Measurements from ENCODE around the gene GPX3.

Gene GPX3

GRCh38 chr5:151054709-151055108, 34.3 kb downstream of the GPX3 start:
- Histone ChIP-seq H3K4me3 (ENCODE audit: insufficient read depth, low read depth, low read length) (no peak overlapping the region), H3K4me1 (ENCODE audit: control insufficient read depth, insufficient read depth, low read length) (no peaks in the 10 kb centered on the region), H3K27me3 (ENCODE audit: control insufficient read depth, insufficient read depth, low read length, poor library complexity, severe bottlenecking) (no peaks in the 10 kb centered on the region), H3K9me3 (ENCODE audit: control insufficient read depth, low read length) (no peaks in the 10 kb centered on the region), H3K36me3 (ENCODE audit: control insufficient read depth, insufficient read depth, low read length) (peaks cover 5% of the 10 kb centered on the region), H3K27ac (ENCODE audit: insufficient read depth, low read depth, low read length, poor library complexity, severe bottlenecking) (no peak overlapping the region)
- WGBS, 2 experiments = 94% methylated on average over 3 of the region's 3 CpGs

GRCh38 chr5:151055336-151055735, 34.9 kb downstream of the GPX3 start:
- Histone ChIP-seq H3K4me3 (ENCODE audit: insufficient read depth, low read depth, low read length) (no peak overlapping the region), H3K4me1 (ENCODE audit: control insufficient read depth, insufficient read depth, low read length) (no peaks in the 10 kb centered on the region), H3K27me3 (ENCODE audit: control insufficient read depth, insufficient read depth, low read length, poor library complexity, severe bottlenecking) (no peaks in the 10 kb centered on the region), H3K9me3 (ENCODE audit: control insufficient read depth, low read length) (no peaks in the 10 kb centered on the region), H3K27ac (ENCODE audit: insufficient read depth, low read depth, low read length, poor library complexity, severe bottlenecking) (no peak overlapping the region), H3K36me3 (ENCODE audit: control insufficient read depth, insufficient read depth, low read length) (peaks cover 5% of the 10 kb centered on the region)
- 92 to 93% methylated on average over 6 of the region's 6 CpGs for WGBS, 2 experiments

- Histone ChIP-seq H3K4me1 (ENCODE audit: control insufficient read depth, insufficient read depth, low read length) (no peaks in the 10 kb centered on the region), H3K9me3 (ENCODE audit: control insufficient read depth, low read length) (no peaks in the 10 kb centered on the region), H3K27me3 (ENCODE audit: control insufficient read depth, insufficient read depth, low read length, poor library complexity, severe bottlenecking) (no peaks in the 10 kb centered on the region), H3K27ac (ENCODE audit: insufficient read depth, low read depth, low read length, poor library complexity, severe bottlenecking) (no peak overlapping the region), H3K36me3 (ENCODE audit: control insufficient read depth, insufficient read depth, low read length) (no peaks in the 10 kb centered on the region), H3K4me3 (ENCODE audit: insufficient read depth, low read depth, low read length) (no peak overlapping the region)
- WGBS, 2 experiments = 94 to 96% methylated on average over 25 of the region's 25 CpGs
Measured at GRCh38 chr5:151056379-151057325, 36.3 kb downstream of the GPX3 start.

- H3K36me3 ChIP-seq (ENCODE audit: control insufficient read depth, insufficient read depth, low read length) = no peaks in the 10 kb centered on the region
- no peaks in the 10 kb centered on the region for H3K4me1 ChIP-seq (ENCODE audit: control insufficient read depth, insufficient read depth, low read length)
- H3K27me3 ChIP-seq (ENCODE audit: control insufficient read depth, insufficient read depth, low read length, poor library complexity, severe bottlenecking) = no peaks in the 10 kb centered on the region
- 74 to 75% methylated on average over 5 of the region's 5 CpGs for WGBS, 2 experiments
- H3K9me3 ChIP-seq (ENCODE audit: control insufficient read depth, low read length) = no peaks in the 10 kb centered on the region
- H3K27ac ChIP-seq (ENCODE audit: insufficient read depth, low read depth, low read length, poor library complexity, severe bottlenecking) = no peak overlapping the region
- no peak overlapping the region for H3K4me3 ChIP-seq (ENCODE audit: insufficient read depth, low read depth, low read length)
Measured at GRCh38 chr5:151058301-151058700, 37.9 kb downstream of the GPX3 start.

GRCh38 chr5:151058891-151059489, 38.6 kb downstream of the GPX3 start:
- H3K9me3 ChIP-seq (ENCODE audit: control insufficient read depth, low read length) = no peaks in the 10 kb centered on the region
- WGBS, 2 experiments = 96 to 97% methylated on average over 7 of the region's 7 CpGs
- H3K36me3 ChIP-seq (ENCODE audit: control insufficient read depth, insufficient read depth, low read length) = no peaks in the 10 kb centered on the region

GRCh38 chr5:151060742-151061141, 40.4 kb downstream of the GPX3 start:
- no peak overlapping the region for H3K4me3 ChIP-seq (ENCODE audit: insufficient read depth, low read depth, low read length)
- no peaks in the 10 kb centered on the region for H3K9me3 ChIP-seq (ENCODE audit: control insufficient read depth, low read length)
- no peaks in the 10 kb centered on the region for H3K4me1 ChIP-seq (ENCODE audit: control insufficient read depth, insufficient read depth, low read length)
- no peaks in the 10 kb centered on the region for H3K27me3 ChIP-seq (ENCODE audit: control insufficient read depth, insufficient read depth, low read length, poor library complexity, severe bottlenecking)
- no peaks in the 10 kb centered on the region for H3K36me3 ChIP-seq (ENCODE audit: control insufficient read depth, insufficient read depth, low read length)
- WGBS, 2 experiments = 94 to 96% methylated on average over 6 of the region's 6 CpGs
- no peak overlapping the region for H3K27ac ChIP-seq (ENCODE audit: insufficient read depth, low read depth, low read length, poor library complexity, severe bottlenecking)

More at GRCh38 chr5:151058891-151059489, 38.6 kb downstream of the GPX3 start:
- Histone ChIP-seq H3K27ac (ENCODE audit: insufficient read depth, low read depth, low read length, poor library complexity, severe bottlenecking) (no peak overlapping the region), H3K27me3 (ENCODE audit: control insufficient read depth, insufficient read depth, low read length, poor library complexity, severe bottlenecking) (no peaks in the 10 kb centered on the region), H3K4me1 (ENCODE audit: control insufficient read depth, insufficient read depth, low read length) (no peaks in the 10 kb centered on the region), H3K4me3 (ENCODE audit: insufficient read depth, low read depth, low read length) (no peak overlapping the region)

- Histone ChIP-seq H3K27me3 (ENCODE audit: control insufficient read depth, insufficient read depth, low read length, poor library complexity, severe bottlenecking) (no peaks in the 10 kb centered on the region), H3K27ac (ENCODE audit: insufficient read depth, low read depth, low read length, poor library complexity, severe bottlenecking) (no peak overlapping the region), H3K4me1 (ENCODE audit: control insufficient read depth, insufficient read depth, low read length) (no peaks in the 10 kb centered on the region), H3K36me3 (ENCODE audit: control insufficient read depth, insufficient read depth, low read length) (no peaks in the 10 kb centered on the region), H3K9me3 (ENCODE audit: control insufficient read depth, low read length) (no peaks in the 10 kb centered on the region), H3K4me3 (ENCODE audit: insufficient read depth, low read depth, low read length) (no peak overlapping the region)
- WGBS, 2 experiments = 96 to 97% methylated on average over 5 of the region's 5 CpGs
Measured at GRCh38 chr5:151062405-151063141, 42.2 kb downstream of the GPX3 start.

GRCh38 chr5:151063142-151063989, 43.0 kb downstream of the GPX3 start:
- Histone ChIP-seq H3K4me3 (ENCODE audit: insufficient read depth, low read depth, low read length) (no peak overlapping the region), H3K4me1 (ENCODE audit: control insufficient read depth, insufficient read depth, low read length) (no peaks in the 10 kb centered on the region), H3K9me3 (ENCODE audit: control insufficient read depth, low read length) (no peaks in the 10 kb centered on the region), H3K36me3 (ENCODE audit: control insufficient read depth, insufficient read depth, low read length) (no peaks in the 10 kb centered on the region), H3K27ac (ENCODE audit: insufficient read depth, low read depth, low read length, poor library complexity, severe bottlenecking) (no peak overlapping the region), H3K27me3 (ENCODE audit: control insufficient read depth, insufficient read depth, low read length, poor library complexity, severe bottlenecking) (no peaks in the 10 kb centered on the region)
- 94 to 95% methylated on average over 17 of the region's 17 CpGs for WGBS, 2 experiments

- H3K27me3 ChIP-seq (ENCODE audit: control insufficient read depth, insufficient read depth, low read length, poor library complexity, severe bottlenecking) = no peaks in the 10 kb centered on the region
Measured at GRCh38 chr5:151064916-151065499, 44.6 kb downstream of the GPX3 start.

More at GRCh38 chr5:151064916-151065499, 44.6 kb downstream of the GPX3 start:
- Histone ChIP-seq H3K4me1 (ENCODE audit: control insufficient read depth, insufficient read depth, low read length) (peaks cover 4% of the 10 kb centered on the region), H3K4me3 (ENCODE audit: insufficient read depth, low read depth, low read length) (no peak overlapping the region), H3K36me3 (ENCODE audit: control insufficient read depth, insufficient read depth, low read length) (no peaks in the 10 kb centered on the region), H3K9me3 (ENCODE audit: control insufficient read depth, low read length) (no peaks in the 10 kb centered on the region), H3K27ac (ENCODE audit: insufficient read depth, low read depth, low read length, poor library complexity, severe bottlenecking) (no peak overlapping the region)
- WGBS, 2 experiments = 94 to 95% methylated on average over 12 of the region's 12 CpGs
